H9 (cell line): Measurements from ENCODE around the gene DNAH12. TPM values are rescaled to one million over a fixed set of nuclear protein-coding genes. Genes with fewer than 3 reads are reported as not detected.
"Not testable (repeated sequence)": the region's sequence is repeated elsewhere in the genome, so short reads cannot be mapped to it uniquely, and the experiment has no call there.

Experiments used
- DNase-seq: peaks from one replicate; pipeline ENCODE4 v3.0.0-alpha.2; 2017
- H2AFZ ChIP-seq: one replicate; pipeline ENCODE4 v1.6.1; 2013; ENCODE audit warnings: mild to moderate bottlenecking, low read length, control low read depth, moderate library complexity
- H2AK5ac ChIP-seq: 2 replicates; pipeline ENCODE4 v1.6.1; 2013; ENCODE audit warnings: low read length, control low read depth, mixed read lengths; ENCODE audit not compliant: insufficient read length
- H2BK120ac ChIP-seq: one replicate; pipeline ENCODE4 v1.6.1; 2013; ENCODE audit warnings: low read depth, mild to moderate bottlenecking, low read length, control low read depth, inconsistent platforms; ENCODE audit not compliant: poor library complexity, severe bottlenecking
- H2BK12ac ChIP-seq: 2 replicates; pipeline ENCODE4 v1.6.1; 2013; ENCODE audit warnings: low read length, control low read depth, mixed read lengths, low read depth; ENCODE audit not compliant: insufficient read length
- H2BK15ac ChIP-seq: 2 replicates; pipeline ENCODE4 v1.6.1; 2013; ENCODE audit warnings: low read depth, low read length, control low read depth
- H2BK20ac ChIP-seq: one replicate; pipeline ENCODE4 v1.6.1; 2013; ENCODE audit warnings: low read depth, mild to moderate bottlenecking, low read length, control low read depth, inconsistent platforms; ENCODE audit not compliant: poor library complexity, severe bottlenecking
- H2BK5ac ChIP-seq: 2 replicates; pipeline ENCODE4 v1.6.1; 2013; ENCODE audit warnings: low read length, control low read depth, mixed read lengths; ENCODE audit not compliant: insufficient read length
- H3K14ac ChIP-seq: 2 replicates; pipeline ENCODE4 v1.6.1; 2013; ENCODE audit warnings: low read length, control low read depth; ENCODE audit not compliant: insufficient read depth
- H3K18ac ChIP-seq: 2 replicates; pipeline ENCODE4 v1.6.1; 2013; ENCODE audit warnings: low read depth, mild to moderate bottlenecking, mixed read lengths, low read length, control low read depth; ENCODE audit not compliant: insufficient read length
- H3K23ac ChIP-seq: 2 replicates; pipeline ENCODE4 v1.6.1; 2013; ENCODE audit warnings: low read length, control low read depth, mixed read lengths, low read depth; ENCODE audit not compliant: insufficient read length
- H3K23me2 ChIP-seq: 2 replicates; pipeline ENCODE4 v1.6.1; 2013; ENCODE audit warnings: low read depth, mild to moderate bottlenecking, mixed read lengths, low read length, control low read depth; ENCODE audit not compliant: insufficient read length, poor library complexity, severe bottlenecking
- H3K27ac ChIP-seq: 2 replicates; pipeline ENCODE4 v1.5.1; 2013; ENCODE audit warnings: low read length, control low read depth, mixed read lengths, low read depth; ENCODE audit not compliant: insufficient read length
- H3K27me3 ChIP-seq: 2 replicates; pipeline ENCODE4 v1.6.1; 2013; ENCODE audit warnings: low read length, control low read depth, inconsistent platforms; ENCODE audit not compliant: insufficient read depth
- H3K4ac ChIP-seq: 2 replicates; pipeline ENCODE4 v1.6.1; 2013; ENCODE audit warnings: low read depth, mild to moderate bottlenecking, control low read depth, inconsistent platforms, low read length, moderate library complexity
- H3K4me1 ChIP-seq: 2 replicates; pipeline ENCODE4 v1.6.1; 2013; ENCODE audit warnings: low read length, control low read depth, inconsistent platforms; ENCODE audit not compliant: insufficient read depth
- H3K4me2 ChIP-seq: 2 replicates; pipeline ENCODE4 v1.6.1; 2013; ENCODE audit warnings: low read length, control low read depth, mixed read lengths; ENCODE audit not compliant: insufficient read length, insufficient read depth
- H3K56ac ChIP-seq: 2 replicates; pipeline ENCODE4 v1.6.1; 2013; ENCODE audit warnings: low read depth, mild to moderate bottlenecking, mixed read lengths, low read length, control low read depth; ENCODE audit not compliant: insufficient read length
- H3K79me1 ChIP-seq: 2 replicates; pipeline ENCODE4 v1.6.1; 2013; ENCODE audit warnings: low read depth, mild to moderate bottlenecking, moderate library complexity, low read length, control low read depth, inconsistent platforms; ENCODE audit not compliant: insufficient read depth, poor library complexity, severe bottlenecking
- H3K79me2 ChIP-seq: 2 replicates; pipeline ENCODE4 v1.6.1; 2013; ENCODE audit warnings: low read length, control low read depth, inconsistent platforms; ENCODE audit not compliant: insufficient read depth
- H3K9ac ChIP-seq: 2 replicates; pipeline ENCODE4 v1.6.1; 2013; ENCODE audit warnings: low read length, control low read depth, mixed read lengths; ENCODE audit not compliant: insufficient read length; ENCODE audit errors: extremely low read depth
- H3K9me3 ChIP-seq: one replicate; pipeline ENCODE4 v1.6.1; 2013; ENCODE audit warnings: low read depth, low read length, inconsistent platforms; ENCODE audit not compliant: control insufficient read depth
- H3T11ph ChIP-seq: one replicate; pipeline ENCODE4 v1.6.1; 2013; ENCODE audit warnings: mild to moderate bottlenecking, low read length, control low read depth, inconsistent platforms
- H4K20me1 ChIP-seq: one replicate; pipeline ENCODE4 v1.6.1; 2013; ENCODE audit not compliant: control insufficient read depth, insufficient read length, insufficient read depth
- H4K5ac ChIP-seq: 2 replicates; pipeline ENCODE4 v1.6.1; 2013; ENCODE audit warnings: low read depth, mild to moderate bottlenecking, mixed read lengths, low read length, control low read depth; ENCODE audit not compliant: insufficient read length
- H4K8ac ChIP-seq: replicated peaks from 2 replicates; pipeline ENCODE4 v1.6.1; 2013; ENCODE audit warnings: low read length, control low read depth, mixed read lengths, low read depth; ENCODE audit not compliant: insufficient read length
- H4K91ac ChIP-seq: 2 replicates; pipeline ENCODE4 v1.6.1; 2013; ENCODE audit warnings: low read depth, mild to moderate bottlenecking, moderate library complexity, mixed read lengths, low read length, control low read depth; ENCODE audit not compliant: insufficient read length
- H3K27ac Mint-ChIP-seq, 3 experiments: 2 replicates in 2 of 3; 3 replicates in 1 of 3; pipeline ENCODE4 v1.8.0; 2020 to 2021; ENCODE audit warnings: mixed read lengths in 3 of 3, mild to moderate bottlenecking in 1 of 3, moderate library complexity in 1 of 3
- H3K27me3 Mint-ChIP-seq: 2 replicates; pipeline ENCODE4 v1.8.0; 2021; ENCODE audit warnings: low read depth, mild to moderate bottlenecking, moderate library complexity, mixed read lengths
- H3K36me3 Mint-ChIP-seq, 3 experiments: 2 replicates in 2 of 3; 3 replicates in 1 of 3; pipeline ENCODE4 v1.8.0; 2020 to 2021; ENCODE audit warnings: low read depth in 3 of 3, mixed read lengths in 3 of 3; ENCODE audit not compliant: insufficient read depth in 1 of 3
- H3K4me1 Mint-ChIP-seq, 2 experiments: 2 replicates each; pipeline ENCODE4 v1.8.0; 2020; ENCODE audit warnings: mixed read lengths in 2 of 2
- H3K4me3 Mint-ChIP-seq, 2 experiments: 2 replicates in 1 of 2; 3 replicates in 1 of 2; pipeline ENCODE4 v1.8.0; 2020 to 2021; ENCODE audit warnings: mild to moderate bottlenecking in 2 of 2, mixed read lengths in 2 of 2, moderate library complexity in 1 of 2
- H3K9me3 Mint-ChIP-seq, 2 experiments: 2 replicates in 1 of 2; 3 replicates in 1 of 2; pipeline ENCODE4 v1.8.0; 2020; ENCODE audit warnings: mild to moderate bottlenecking in 2 of 2, mixed read lengths in 2 of 2, moderate library complexity in 1 of 2
- CTCF ChIP-seq: fragments of 200-600 bp; sonication (generic); conservative IDR thresholded peaks from 3 replicates; pipeline ENCODE4 v1.8.0; 2021; ENCODE audit warnings: antibody characterized with exemption, mild to moderate bottlenecking
- WGBS: extraction: QIAGEN DNeasy Blood & Tissue Kit; methylation state at CpG from one replicate; pipeline ENCODE4 v1.1.7; 2013; ENCODE audit warnings: missing lambda C conversion rate, low lambda C conversion rate, mixed read lengths; ENCODE audit not compliant: insufficient read length; ENCODE audit errors: extremely low coverage; 5-methylcytosine and 5-hydroxymethylcytosine counted together
- total RNA-seq: library from RNA; stranded (reverse); gene quantifications from 2 replicates; pipeline ENCODE4 v1.2.1, GENCODE V29; 2021

Gene DNAH12
- total RNA-seq, 1 experiment from 2014 or later: not detected

GRCh38 chr3:57350271-57350670, 193.9 kb downstream of the DNAH12 start:
- no peak overlapping the region for H3T11ph ChIP-seq
- H3K27me3 Mint-ChIP-seq: peaks cover 2% of the 10 kb centered on the region
- H3K4me1 ChIP-seq: no peaks in the 10 kb centered on the region
- H3K27ac Mint-ChIP-seq: no peak overlapping the region
- no peak overlapping the region for H2BK12ac ChIP-seq
- no peak overlapping the region for H2BK5ac ChIP-seq
- H2BK15ac ChIP-seq: no peak overlapping the region
- H3K4ac ChIP-seq: no peak overlapping the region
- no peak overlapping the region for H3K9ac ChIP-seq
- no peak for DNase-seq
- H3K36me3 Mint-ChIP-seq: no peaks in the 10 kb centered on the region
- H2AFZ ChIP-seq: no peak overlapping the region
- no peak overlapping the region for H3K4me3 Mint-ChIP-seq
- no peak overlapping the region for H4K5ac ChIP-seq
- H3K79me2 ChIP-seq: no peaks in the 10 kb centered on the region
- no peaks in the 10 kb centered on the region for H3K79me1 ChIP-seq
- no peak overlapping the region for H3K18ac ChIP-seq
- H3K23ac ChIP-seq: no peak overlapping the region
- H3K4me1 Mint-ChIP-seq: no peaks in the 10 kb centered on the region
- H3K27me3 ChIP-seq: no peaks in the 10 kb centered on the region
- no peak overlapping the region for H3K14ac ChIP-seq
- no peak overlapping the region for H3K56ac ChIP-seq
- H2AK5ac ChIP-seq: no peak overlapping the region
- H4K91ac ChIP-seq: no peak overlapping the region
- H2BK20ac ChIP-seq: no peak overlapping the region
- no peak overlapping the region for H3K4me2 ChIP-seq
- no peaks in the 10 kb centered on the region for H3K23me2 ChIP-seq
- H4K20me1 ChIP-seq: no peaks in the 10 kb centered on the region
- H3K9me3 Mint-ChIP-seq: no peaks in the 10 kb centered on the region
- no CpG with 5 or more reads among the region's 1 CpG for WGBS
- H4K8ac ChIP-seq: no peak overlapping the region
- no peak for TF ChIP-seq CTCF
- no peak overlapping the region for H3K27ac ChIP-seq
- no peaks in the 10 kb centered on the region for H3K9me3 ChIP-seq
- no peak overlapping the region for H2BK120ac ChIP-seq

DNA sequence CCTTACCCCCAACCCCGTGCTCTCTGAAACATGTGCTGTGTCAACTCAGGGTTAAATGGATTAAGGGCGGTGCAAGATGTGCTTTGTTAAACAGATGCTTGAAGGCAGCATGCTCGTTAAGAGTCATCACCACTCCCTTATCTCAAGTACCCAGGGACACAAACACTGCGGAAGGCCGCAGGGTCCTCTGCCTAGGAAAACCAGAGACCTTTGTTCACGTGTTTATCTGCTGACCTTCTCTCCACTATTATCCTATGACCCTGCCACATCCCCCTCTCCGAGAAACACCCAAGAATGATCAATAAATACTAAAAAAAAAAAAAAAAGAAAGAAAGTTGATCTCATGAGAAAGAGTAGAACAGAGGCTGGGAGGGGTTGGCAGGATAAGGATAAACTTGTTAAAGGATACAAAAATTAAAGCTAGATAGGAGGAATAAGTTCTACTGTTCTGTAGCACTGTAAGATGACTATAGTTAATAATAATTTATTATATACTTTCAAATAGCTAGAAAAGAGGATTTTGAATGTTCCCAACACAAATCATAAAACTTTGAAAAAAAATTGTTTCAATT, 205.0 kb downstream of the DNAH12 start:
- H3K27me3 Mint-ChIP-seq, H2AFZ ChIP-seq, H2BK15ac ChIP-seq, H3K4ac ChIP-seq, H3K27me3 ChIP-seq, H3K27ac ChIP-seq, H3K36me3 Mint-ChIP-seq, H2BK20ac ChIP-seq, H3K79me1 ChIP-seq, H4K8ac ChIP-seq, DNase-seq, H4K5ac ChIP-seq, H4K91ac ChIP-seq, H2BK120ac ChIP-seq, H3K56ac ChIP-seq, H2BK12ac ChIP-seq, H3K79me2 ChIP-seq, H3T11ph ChIP-seq, H2AK5ac ChIP-seq, H3K4me1 ChIP-seq, H3K9me3 ChIP-seq, H3K14ac ChIP-seq, H3K23ac ChIP-seq, H3K4me3 Mint-ChIP-seq, H2BK5ac ChIP-seq, H4K20me1 ChIP-seq, H3K18ac ChIP-seq, H3K9ac ChIP-seq, H3K27ac Mint-ChIP-seq, H3K4me1 Mint-ChIP-seq, H3K23me2 ChIP-seq, H3K4me2 ChIP-seq: not testable (repeated sequence)
- no CpG with 5 or more reads among the region's 7 CpGs for WGBS
- peaks cover 12 to 15% of the 10 kb centered on the region in 2 experiments for H3K9me3 Mint-ChIP-seq
